Left ventricle myocardium inferior (tissue), 1 donor: ENCODE data around the gene NAT14. TPM values are rescaled to one million over a fixed set of nuclear protein-coding genes. Genes with fewer than 3 reads are reported as not detected.
"Not testable (repeated sequence)": the region's sequence is repeated elsewhere in the genome, so short reads cannot be mapped to it uniquely, and the experiment has no call there.

Source experiments
- DNase-seq: peaks from one replicate; pipeline ENCODE4 v3.0.0-alpha.2; 2020
- H3K27ac ChIP-seq: fragments of 200-600 bp; replicated peaks from 2 replicates; pipeline ENCODE4 v1.8.0; 2021
- H3K27me3 ChIP-seq: fragments of 200-600 bp; 2 replicates; pipeline ENCODE4 v1.8.0; 2021; ENCODE audit warnings: low read depth
- H3K36me3 ChIP-seq: fragments of 200-600 bp; 2 replicates; pipeline ENCODE4 v1.8.0; 2021
- H3K4me1 ChIP-seq: fragments of 200-600 bp; 2 replicates; pipeline ENCODE4 v1.8.0; 2021
- H3K4me3 ChIP-seq: fragments of 200-600 bp; 2 replicates; pipeline ENCODE4 v1.8.0; 2021; ENCODE audit warnings: mild to moderate bottlenecking, moderate library complexity
- H3K9me3 ChIP-seq: fragments of 200-600 bp; replicated peaks from 2 replicates; pipeline ENCODE4 v1.8.0; 2021
- CTCF ChIP-seq: fragments of 200-600 bp; IDR thresholded peaks from 2 replicates; pipeline ENCODE4 v1.8.0; 2021; ENCODE audit warnings: antibody characterized with exemption, mild to moderate bottlenecking, borderline replicate concordance
- intact Hi-C: fragments of 100-400 bp; cut with micrococcal nuclease; formaldehyde crosslinking; loops from one replicate; pipeline ENCODE4 v1.11.0; 2022
- total RNA-seq: library from RNA; stranded (reverse); fragmentation: NEBNext Ultra II Directional; extraction: Animal tissue kit (Norgen Biotek cat#: 25700); gene quantifications from one replicate; pipeline ENCODE4 v1.2.1, GENCODE V29; 2021
- donor health status: DM: no; HTN: yes; CAD: no; lungs with severe emphysema.

Gene NAT14
- total RNA-seq, 1 donor from 2014 or later = 5.2 TPM

- Histone ChIP-seq H3K27me3 (peaks cover 25% of the 10 kb centered on the region), H3K9me3 (no peaks in the 10 kb centered on the region), H3K4me3 (no peak overlapping the region), H3K36me3 (no peaks in the 10 kb centered on the region), H3K4me1 (peaks cover 15% of the 10 kb centered on the region), H3K27ac (no peak overlapping the region)
- no peak for TF ChIP-seq CTCF
- no peak for DNase-seq
- intact Hi-C loops = no loop called here
Observed at GRCh38 chr19:55527197-55528029, 42.4 kb downstream of the NAT14 start.

- TF ChIP-seq CTCF = no peak
- no peak overlapping the region for H3K4me3 ChIP-seq
- intact Hi-C loops = no loop called here
- H3K36me3 ChIP-seq = no peaks in the 10 kb centered on the region
- H3K9me3 ChIP-seq = no peaks in the 10 kb centered on the region
- peaks cover 15% of the 10 kb centered on the region for H3K4me1 ChIP-seq
- H3K27ac ChIP-seq = no peak overlapping the region
- peaks cover 25% of the 10 kb centered on the region for H3K27me3 ChIP-seq
- DNase-seq = no peak
Observed at GRCh38 chr19:55528030-55528803, 43.2 kb downstream of the NAT14 start.

DNA sequence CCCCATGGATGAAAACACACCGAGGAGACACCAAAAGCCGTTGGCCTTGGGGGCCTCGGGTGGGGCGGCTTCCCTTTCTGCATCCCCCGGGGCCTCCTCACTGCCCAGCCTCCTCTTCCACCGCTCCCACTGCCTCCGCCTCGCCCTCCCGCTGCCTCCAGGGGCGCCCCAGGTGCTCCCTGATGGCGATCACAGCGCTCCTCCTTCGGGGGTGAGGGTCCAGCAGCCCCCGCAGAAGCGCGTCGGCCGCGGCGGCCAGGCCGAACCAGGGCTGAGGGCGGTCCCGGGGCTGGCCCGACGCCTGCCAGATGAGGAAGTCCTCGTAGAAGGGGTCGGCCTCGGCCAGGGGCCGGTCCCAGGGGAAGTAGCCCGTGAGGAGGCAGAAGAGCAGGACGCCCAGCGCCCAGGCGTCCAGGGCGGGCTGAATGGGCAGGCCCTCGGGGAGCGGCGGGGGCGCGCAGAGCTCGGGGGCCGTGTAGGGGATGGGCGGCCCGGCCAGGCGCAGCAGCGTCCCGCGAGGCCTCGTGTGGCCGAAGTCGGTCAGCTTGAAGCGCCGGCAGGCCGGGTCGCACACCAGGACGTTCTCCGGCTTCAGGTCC lies 44.7 kb downstream of the NAT14 start:
- no peak for DNase-seq
- TF ChIP-seq CTCF = no peak
- intact Hi-C loops = no loop called here

GRCh38 chr19:55530996-55531395 lies 46.0 kb downstream of the NAT14 start:
- intact Hi-C loops = no loop called here
- peaks cover 10% of the 10 kb centered on the region for H3K4me1 ChIP-seq
- no peak overlapping the region for H3K27ac ChIP-seq
- H3K9me3 ChIP-seq = no peaks in the 10 kb centered on the region
- no peak for DNase-seq
- TF ChIP-seq CTCF = no peak
- H3K36me3 ChIP-seq = no peaks in the 10 kb centered on the region
- H3K27me3 ChIP-seq = peaks cover 25% of the 10 kb centered on the region
- no peak overlapping the region for H3K4me3 ChIP-seq

More for the DNA sequence above, 44.7 kb downstream of the NAT14 start:
- Histone ChIP-seq H3K27me3 (peaks cover 25% of the 10 kb centered on the region), H3K4me1 (peaks cover 15% of the 10 kb centered on the region), H3K36me3 (no peaks in the 10 kb centered on the region), H3K27ac (no peak overlapping the region), H3K4me3 (no peak overlapping the region), H3K9me3 (no peaks in the 10 kb centered on the region)

GRCh38 chr19:55534280-55534679 lies 49.3 kb downstream of the NAT14 start:
- not testable (repeated sequence) for H3K9me3 ChIP-seq, DNase-seq

More at GRCh38 chr19:55534280-55534679, 49.3 kb downstream of the NAT14 start:
- intact Hi-C loops, H3K27ac ChIP-seq, H3K36me3 ChIP-seq, H3K4me3 ChIP-seq, H3K4me1 ChIP-seq: not testable (repeated sequence)
- peaks cover 20% of the 10 kb centered on the region for H3K27me3 ChIP-seq
